ENCODE measurements around the gene PPP1R7. TPM values are rescaled to one million over a fixed set of nuclear protein-coding genes. Genes with fewer than 3 reads are reported as not detected.

The PPP1R7 gene
- polyA plus RNA-seq, 4 donors = 80.2 to 90.8 (median 80.6) TPM

DNA sequence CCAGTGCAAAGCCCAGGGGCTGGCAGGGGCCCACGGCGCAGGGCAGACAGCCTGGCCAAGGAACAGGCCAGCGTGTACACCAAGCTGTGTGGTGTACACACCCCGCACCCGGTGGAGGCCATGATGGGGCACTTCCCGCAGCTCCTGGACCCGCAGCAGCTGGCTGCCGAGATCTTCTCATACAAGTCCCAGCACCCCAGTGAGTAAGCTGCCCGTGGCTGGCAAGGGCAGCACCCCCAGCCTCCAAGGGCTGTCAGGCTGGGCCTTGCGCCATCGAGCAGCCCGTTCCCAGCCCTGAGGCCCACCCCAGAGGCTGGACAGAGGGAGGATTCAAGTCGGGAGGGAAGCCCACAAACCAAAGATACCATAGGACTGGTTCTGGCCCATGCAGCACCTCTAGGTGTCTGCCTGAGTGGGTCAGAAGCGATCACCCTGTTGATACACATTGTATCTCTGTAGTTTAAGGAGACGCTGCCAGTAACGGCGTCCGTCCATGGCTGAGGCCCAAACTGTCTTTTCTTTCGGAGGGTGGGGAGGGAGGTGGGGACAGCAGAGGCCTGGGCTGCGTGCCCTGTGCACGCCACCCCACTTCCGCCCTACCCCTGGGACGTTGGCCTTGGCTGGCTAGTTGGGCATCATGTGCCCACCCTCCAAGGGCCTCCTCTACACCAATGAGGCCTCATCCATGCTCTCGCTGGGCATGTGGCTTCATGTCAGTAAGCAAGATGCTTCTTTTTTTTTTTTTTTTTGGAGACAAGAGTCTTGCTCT lies 31.3 kb upstream of the PPP1R7 start:
- no peak for DNase-seq (ENCODE audit: low read depth in 4 of 4, low spot score in 2 of 4)

GRCh38 chr2:241120440-241120839 lies 29.8 kb upstream of the PPP1R7 start:
- DNase-seq (ENCODE audit: low read depth in 4 of 4, low spot score in 2 of 4) = no peak

- DNase-seq (ENCODE audit: low read depth in 4 of 4, low spot score in 2 of 4) = no peak
Measured at GRCh38 chr2:241121008-241121407, 29.3 kb upstream of the PPP1R7 start.

GRCh38 chr2:241122376-241123002 lies 27.8 kb upstream of the PPP1R7 start:
- DNase-seq (ENCODE audit: low read depth in 4 of 4, low spot score in 2 of 4) = no peak

GRCh38 chr2:241123816-241124536 lies 26.3 kb upstream of the PPP1R7 start:
- DNase-seq (ENCODE audit: low read depth in 4 of 4, low spot score in 2 of 4) = no peak

DNA sequence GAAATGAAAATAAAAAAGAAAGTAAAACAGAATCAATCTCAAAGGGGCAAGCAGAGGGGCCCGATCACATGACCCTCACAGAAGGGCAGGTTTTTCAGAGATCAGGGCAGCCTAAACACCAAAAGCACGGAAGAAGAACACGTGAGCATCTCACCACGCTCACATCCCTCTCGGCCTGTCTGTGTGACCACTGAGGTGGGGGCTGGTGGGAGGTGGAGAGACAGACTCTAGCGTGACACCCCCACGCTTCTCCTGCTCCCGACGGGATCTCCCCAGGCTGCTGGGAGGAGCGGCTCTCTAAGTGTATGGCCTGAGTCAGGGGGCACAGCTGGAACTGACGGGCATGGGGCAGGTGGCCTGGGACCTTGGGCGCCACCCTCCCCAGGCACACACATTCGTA lies 24.6 kb upstream of the PPP1R7 start:
- no peak for DNase-seq (ENCODE audit: low read depth in 4 of 4, low spot score in 2 of 4)

DNA sequence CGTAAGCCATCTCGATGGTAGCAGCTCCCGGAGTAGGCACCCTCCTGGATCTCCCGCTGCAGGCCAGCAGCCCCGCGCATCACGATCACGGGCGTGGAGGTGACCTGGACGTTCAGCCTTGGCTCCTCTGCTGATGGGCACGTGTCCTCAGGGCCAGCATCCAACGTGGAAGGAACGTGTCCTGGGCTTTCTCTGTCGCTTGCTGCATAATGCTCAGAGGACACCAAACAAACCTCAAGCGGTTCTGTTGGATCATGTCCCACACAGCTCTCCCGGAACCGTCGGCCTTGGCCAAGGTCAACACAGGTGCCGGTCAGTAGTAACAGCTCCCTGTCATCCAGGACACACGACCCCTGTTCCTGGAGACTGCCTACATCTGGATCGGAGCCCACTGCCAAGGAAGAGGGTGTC lies 24.1 kb upstream of the PPP1R7 start:
- no peak for DNase-seq (ENCODE audit: low read depth in 4 of 4, low spot score in 2 of 4)

DNA sequence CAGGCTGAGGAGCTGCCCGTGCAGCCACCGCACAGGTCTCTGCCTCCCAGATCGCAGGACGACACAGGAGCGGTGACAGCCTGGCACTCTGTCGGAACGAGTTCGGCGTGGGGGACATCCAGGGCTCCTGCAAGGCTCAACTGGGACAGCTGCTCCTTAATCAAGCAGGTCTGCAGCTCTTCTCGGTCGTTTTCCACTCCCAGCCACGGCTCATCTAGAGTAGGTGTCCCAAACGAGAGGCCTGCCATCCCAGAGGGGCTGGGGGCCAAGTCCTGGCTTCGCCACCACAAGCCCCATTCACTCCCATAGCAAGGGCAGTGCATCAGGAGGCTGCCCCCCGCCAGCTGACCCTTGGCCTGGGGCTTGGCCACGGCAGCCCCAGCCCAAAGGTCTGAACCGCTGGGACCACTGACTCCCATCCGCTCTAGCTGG lies 23.5 kb upstream of the PPP1R7 start:
- no peak for DNase-seq (ENCODE audit: low read depth in 4 of 4, low spot score in 2 of 4)

DNA sequence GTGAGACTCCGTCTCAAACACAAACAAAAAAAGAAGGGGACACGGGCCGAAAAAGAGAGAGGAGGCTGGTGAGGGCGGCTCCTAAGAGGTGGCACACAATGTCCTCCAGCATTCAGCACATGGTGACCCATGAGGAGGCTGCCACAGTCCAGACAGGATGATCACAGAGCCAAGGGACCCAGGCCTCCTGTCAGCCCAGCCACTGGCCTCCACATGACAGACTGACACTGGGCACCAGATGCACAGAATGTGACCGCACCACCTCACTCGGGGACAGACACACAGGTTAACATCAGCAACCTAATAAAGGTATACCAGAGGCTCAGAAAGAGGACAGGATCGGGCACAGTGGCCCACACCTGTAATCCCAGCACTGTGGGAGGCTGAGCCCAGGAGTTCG lies 22.0 kb upstream of the PPP1R7 start:
- no peak for DNase-seq (ENCODE audit: low read depth in 4 of 4, low spot score in 2 of 4)

- no peak for DNase-seq (ENCODE audit: low read depth in 4 of 4, low spot score in 2 of 4)
Measured at GRCh38 chr2:241129086-241129871, 21.0 kb upstream of the PPP1R7 start.

DNA sequence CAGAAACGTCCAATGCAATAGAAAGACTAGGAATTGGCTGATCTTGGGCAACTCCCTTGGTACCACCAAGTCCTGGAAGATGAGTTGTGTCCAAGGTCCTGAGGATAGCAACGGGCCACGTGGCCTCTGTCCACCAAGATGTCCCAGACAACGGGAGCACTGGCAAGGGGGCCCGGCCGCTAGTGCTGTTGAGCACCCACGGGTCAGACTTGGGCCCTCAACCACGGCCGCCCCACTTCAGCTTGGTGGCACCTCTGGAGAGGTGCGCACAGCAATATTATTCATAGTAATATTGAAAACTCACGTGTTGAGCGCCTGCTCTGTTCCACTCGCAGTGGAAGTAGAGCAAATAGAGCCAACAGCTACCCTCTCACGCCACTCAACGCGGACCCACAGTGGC lies 20.0 kb upstream of the PPP1R7 start:
- DNase-seq (ENCODE audit: low read depth in 4 of 4, low spot score in 2 of 4) = no peak

- DNase-seq (ENCODE audit: low read depth in 4 of 4, low spot score in 2 of 4) = no peak
Measured at GRCh38 chr2:241131531-241131930, 18.7 kb upstream of the PPP1R7 start.

DNA sequence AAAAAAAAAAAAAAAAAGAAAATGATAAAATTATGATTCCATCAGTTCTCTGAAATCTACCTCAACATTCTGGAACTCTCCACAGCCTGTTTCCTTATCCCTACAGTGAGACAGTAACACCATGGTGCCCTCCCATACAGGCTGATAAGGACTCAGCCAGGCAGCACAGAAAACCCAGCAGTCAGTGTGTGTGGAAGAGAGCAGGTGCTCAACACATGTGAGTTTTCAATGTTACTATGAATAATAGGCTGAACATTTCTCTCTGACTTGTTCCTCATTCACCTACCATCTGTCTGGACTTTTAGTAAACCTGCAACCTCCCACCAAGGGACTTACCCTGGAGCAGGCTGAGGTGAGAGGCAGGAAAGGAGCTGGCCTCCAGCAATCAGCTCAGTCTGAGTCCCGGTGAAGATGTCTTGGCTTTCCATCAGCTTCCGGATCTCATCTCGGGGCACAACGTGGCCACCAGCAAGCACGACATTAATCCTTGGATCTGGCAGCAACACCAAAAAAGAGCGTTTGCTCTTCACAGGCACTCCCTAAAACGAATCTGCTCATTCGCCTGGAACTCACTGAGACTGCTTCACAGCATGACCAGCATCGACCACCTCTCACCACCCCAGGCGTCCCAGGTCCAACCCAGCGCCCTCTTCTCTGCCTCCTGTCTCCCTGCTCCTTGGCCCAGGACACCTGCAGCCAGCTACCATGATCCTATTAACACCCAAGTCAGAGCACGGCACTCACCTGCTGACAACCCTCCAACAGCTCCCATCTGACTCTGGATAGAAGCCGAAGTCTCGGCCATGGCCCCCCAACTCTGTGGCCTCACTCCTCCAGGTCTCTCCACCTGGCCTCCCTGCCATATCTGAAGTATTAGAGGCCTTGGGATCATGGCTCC lies 17.5 kb upstream of the PPP1R7 start:
- DNase-seq (ENCODE audit: low read depth in 4 of 4, low spot score in 2 of 4) = no peak

- no peak for DNase-seq (ENCODE audit: low read depth in 4 of 4, low spot score in 2 of 4)
Measured at GRCh38 chr2:241133436-241133820, 16.8 kb upstream of the PPP1R7 start.

GRCh38 chr2:241134711-241135110 lies 15.6 kb upstream of the PPP1R7 start:
- no peak for DNase-seq (ENCODE audit: low read depth in 4 of 4, low spot score in 2 of 4)

- no peak for DNase-seq (ENCODE audit: low read depth in 4 of 4, low spot score in 2 of 4)
Measured at GRCh38 chr2:241135737-241136136, 14.5 kb upstream of the PPP1R7 start.

DNA sequence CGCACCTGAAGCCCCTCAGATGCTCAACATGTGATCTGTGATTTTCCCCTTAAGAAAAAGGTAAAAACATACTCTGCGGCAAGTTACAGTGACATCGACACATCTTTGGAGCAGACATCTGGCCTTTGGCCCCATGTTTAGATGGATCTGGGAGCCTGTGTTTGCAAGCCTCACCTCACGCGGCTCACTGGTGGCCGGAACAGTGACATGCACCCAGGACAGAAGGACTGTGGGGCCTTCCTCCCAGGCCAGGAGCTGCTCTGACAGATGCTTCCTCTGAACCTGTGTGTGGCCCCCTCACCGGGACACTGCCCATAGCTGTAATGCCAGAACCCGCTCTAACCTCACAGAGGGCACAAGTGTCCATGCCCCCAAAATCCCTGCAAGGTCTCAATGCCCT lies 14.1 kb upstream of the PPP1R7 start:
- no peak for DNase-seq (ENCODE audit: low read depth in 4 of 4, low spot score in 2 of 4)

GRCh38 chr2:241136661-241137260 lies 13.5 kb upstream of the PPP1R7 start:
- DNase-seq (ENCODE audit: low read depth in 4 of 4, low spot score in 2 of 4) = no peak
